Fibroblast of lung (primary cell): Measurements from ENCODE around the gene RFFL. TPM values are rescaled to one million over a fixed set of nuclear protein-coding genes. Genes with fewer than 3 reads are reported as not detected.

Source experiments
- DNase-seq, 2 donors: peaks; one replicate each; pipeline versions ENCODE4 v3.0.0 to v3.0.0-alpha.2; 2010; ENCODE audit warnings: low read depth in 2 of 2
- H2AFZ ChIP-seq: 2 replicates; pipeline ENCODE4 v1.5.1; 2012; ENCODE audit warnings: low read length, control low read depth, inconsistent platforms
- H3K27ac ChIP-seq: 2 replicates; pipeline ENCODE4 v1.5.1; 2011; ENCODE audit warnings: low read length, control low read depth; ENCODE audit not compliant: insufficient read depth
- H3K27me3 ChIP-seq: 2 replicates; pipeline ENCODE4 v1.5.1; 2011; ENCODE audit warnings: mild to moderate bottlenecking, low read length; ENCODE audit not compliant: control insufficient read depth, insufficient read depth
- H3K36me3 ChIP-seq: 2 replicates; pipeline ENCODE4 v1.5.1; 2011; ENCODE audit warnings: low read length; ENCODE audit not compliant: control insufficient read depth, insufficient read depth
- H3K4me1 ChIP-seq: 2 replicates; pipeline ENCODE4 v1.5.1; 2011; ENCODE audit warnings: low read length; ENCODE audit not compliant: control insufficient read depth, insufficient read depth; ENCODE audit errors: extremely low read depth
- H3K4me2 ChIP-seq: 2 replicates; pipeline ENCODE4 v1.5.1; 2011; ENCODE audit warnings: low read length, control low read depth; ENCODE audit not compliant: insufficient read depth; ENCODE audit errors: extremely low read depth
- H3K4me3 ChIP-seq, 4 experiments: fragments of 200-600 bp in 1 of 4; sonication (generic) in 1 of 4; replicated peaks in 1 of 4; 2 replicates each; pipeline ENCODE4 v1.5.1; 2011 to 2016; ENCODE audit warnings: low read length in 4 of 4, low read depth in 3 of 4, mild to moderate bottlenecking in 3 of 4, control low read depth in 2 of 4, inconsistent platforms in 1 of 4, mixed read lengths in 1 of 4; ENCODE audit not compliant: insufficient read depth in 1 of 4; ENCODE audit errors: control extremely low read depth in 1 of 4
- H3K79me2 ChIP-seq: 2 replicates; pipeline ENCODE4 v1.5.1; 2012; ENCODE audit warnings: mild to moderate bottlenecking, low read length, inconsistent platforms; ENCODE audit not compliant: control insufficient read depth, insufficient read depth
- H3K9ac ChIP-seq: 2 replicates; pipeline ENCODE4 v1.5.1; 2011; ENCODE audit warnings: mild to moderate bottlenecking, low read length, control low read depth; ENCODE audit not compliant: insufficient read depth
- H3K9me3 ChIP-seq: 2 replicates; pipeline ENCODE4 v1.5.1; 2012; ENCODE audit warnings: low read depth, low read length; ENCODE audit not compliant: control insufficient read depth, insufficient read depth
- H4K20me1 ChIP-seq: 2 replicates; pipeline ENCODE4 v1.5.1; 2011; ENCODE audit warnings: low read length; ENCODE audit not compliant: control insufficient read depth, insufficient read depth; ENCODE audit errors: extremely low read depth
- CTCF ChIP-seq, 2 donors: IDR thresholded peaks in 1 of 2; conservative IDR thresholded peaks in 1 of 2; 1 replicate in 1 of 2; 2 replicates in 1 of 2; pipeline ENCODE4 v1.5.1; 2011 to 2012; ENCODE audit warnings: low read length in 2 of 2, control low read depth in 1 of 2, inconsistent platforms in 1 of 2, low read depth in 1 of 2, mild to moderate bottlenecking in 1 of 2
- EZH2 ChIP-seq: IDR thresholded peaks from 2 replicates; pipeline ENCODE4 v1.5.1; 2012; ENCODE audit warnings: low read length, control low read depth, mild to moderate bottlenecking; ENCODE audit errors: missing control alignments
- polyA plus RNA-seq, 2 donors: library from polyadenylated mRNA; depleted of rRNA in 1 of 2; stranded (reverse) in 1 of 2; unstranded in 1 of 2; fragments of >200 nt; gene quantifications; 2 replicates each; pipeline ENCODE4 v1.2.1, GENCODE V29; 2011 to 2012; ENCODE audit warnings: missing spikeins in 1 of 2
- total RNA-seq: library from RNA; depleted of rRNA; stranded (reverse); fragments of >200 nt; gene quantifications from 2 replicates; pipeline ENCODE4 v1.2.1, GENCODE V29; 2014

Gene RFFL
- total and polyA plus RNA-seq, 2 donors (not counting 1 experiment from before 2014, with no cell fraction given), result 10.1 to 15.9 TPM

- Histone ChIP-seq H3K79me2 (no peaks in the 10 kb centered on the region), H3K4me2 (no peak overlapping the region), H3K4me3 (no peak overlapping the region), H3K4me1 (no peaks in the 10 kb centered on the region), H3K27me3 (no peaks in the 10 kb centered on the region), H3K9me3 (no peaks in the 10 kb centered on the region), H3K9ac (no peak overlapping the region), H3K27ac (no peak overlapping the region), H4K20me1 (no peaks in the 10 kb centered on the region), H2AFZ (no peak overlapping the region), H3K36me3 (peaks cover 11% of the 10 kb centered on the region)
- TF ChIP-seq EZH2 (no peak), CTCF (conservative IDR thresholded peaks at IDR 0.05 in 1 of 2, IDR thresholded peaks at IDR 0.05 in 1 of 2; ENCODE audit: low read depth in 1 of 2, low read length in 2 of 2) (no peak)
- no peak for DNase-seq
Observed at GRCh38 chr17:35006961-35007360, 56.5 kb downstream of the RFFL start.

GRCh38 chr17:35006345-35006744 is 57.2 kb downstream of the RFFL start:
- no peaks in the 10 kb centered on the region for H3K79me2 ChIP-seq
- H3K27ac ChIP-seq, result no peak overlapping the region
- H3K4me1 ChIP-seq, result no peaks in the 10 kb centered on the region
- no peaks in the 10 kb centered on the region for H4K20me1 ChIP-seq
- peaks cover 16% of the 10 kb centered on the region for H3K36me3 ChIP-seq
- H3K9me3 ChIP-seq, result no peaks in the 10 kb centered on the region
- no peak overlapping the region for H3K4me3 ChIP-seq
- no peak overlapping the region for H3K4me2 ChIP-seq
- TF ChIP-seq CTCF (conservative IDR thresholded peaks at IDR 0.05 in 1 of 2, IDR thresholded peaks at IDR 0.05 in 1 of 2; ENCODE audit: low read depth in 1 of 2, low read length in 2 of 2), result no peak
- no peak for TF ChIP-seq EZH2
- no peaks in the 10 kb centered on the region for H3K27me3 ChIP-seq
- no peak overlapping the region for H3K9ac ChIP-seq
- no peak overlapping the region for H2AFZ ChIP-seq
- DNase-seq, result no peak

GRCh38 chr17:35003778-35004177 is 59.7 kb downstream of the RFFL start:
- TF ChIP-seq CTCF (conservative IDR thresholded peaks at IDR 0.05 in 1 of 2, IDR thresholded peaks at IDR 0.05 in 1 of 2; ENCODE audit: low read depth in 1 of 2, low read length in 2 of 2), result no peak
- TF ChIP-seq EZH2, result no peak
- DNase-seq, result no peak
- no peaks in the 10 kb centered on the region for H3K4me1 ChIP-seq
- H4K20me1 ChIP-seq, result no peaks in the 10 kb centered on the region
- H3K4me2 ChIP-seq, result no peak overlapping the region
- no peak overlapping the region for H3K9ac ChIP-seq
- no peaks in the 10 kb centered on the region for H3K9me3 ChIP-seq
- peaks cover 23% of the 10 kb centered on the region for H3K36me3 ChIP-seq
- no peaks in the 10 kb centered on the region for H3K79me2 ChIP-seq
- no peaks in the 10 kb centered on the region for H3K27me3 ChIP-seq
- no peak overlapping the region for H3K27ac ChIP-seq
- H2AFZ ChIP-seq, result no peak overlapping the region
- H3K4me3 ChIP-seq, result no peak overlapping the region
